Lower leg skin (tissue), 3 donors: ENCODE data around the gene CAMK2N1.

ENCODE experiments used
- CTCF ChIP-seq, 3 donors: fragments of 450-650 bp; IDR thresholded peaks; one replicate each; pipeline ENCODE4 v1.5.1; 2016; ENCODE audit warnings: antibody characterized with exemption in 3 of 3, mild to moderate bottlenecking in 3 of 3, moderate library complexity in 2 of 3
- POLR2A ChIP-seq, 2 donors: fragments of 450-650 bp; IDR thresholded peaks; one replicate each; pipeline ENCODE4 v1.6.1; 2016 to 2017; ENCODE audit warnings: antibody characterized with exemption in 2 of 2, mild to moderate bottlenecking in 1 of 2, moderate library complexity in 1 of 2

- TF ChIP-seq POLR2A (IDR thresholded peaks at IDR 0.05) (no peak), CTCF (IDR thresholded peaks at IDR 0.05) (no peak)
These were observed 15.8 kb downstream of the CAMK2N1 start for GRCh38 chr1:20470194-20470593.
